ENCODE measurements around the gene SLC45A2.
"Not testable (repeated sequence)": the region's sequence is repeated elsewhere in the genome, so short reads cannot be mapped to it uniquely, and the experiment has no call there.

Gene SLC45A2
- 0 to 0.13 reads per million in 2 donors for total RNA-seq

GRCh38 chr5:33984671-33985124, at the start of gene SLC45A2:
Gene SLC45A2 (minus strand): TSS chr5:33984693. CDS start chr5:33984583, 110 bp downstream.
- no peak for DNase-seq

GRCh38 chr5:34031966-34032365, 47.5 kb upstream of the SLC45A2 start:
- no peak for DNase-seq

GRCh38 chr5:34031117-34031516, 46.6 kb upstream of the SLC45A2 start:
- DNase-seq = no peak

- not testable (repeated sequence) for DNase-seq
These were observed 46.1 kb upstream of the SLC45A2 start for GRCh38 chr5:34030585-34030984.

GRCh38 chr5:34030048-34030447, 45.6 kb upstream of the SLC45A2 start:
- DNase-seq = no peak

DNA sequence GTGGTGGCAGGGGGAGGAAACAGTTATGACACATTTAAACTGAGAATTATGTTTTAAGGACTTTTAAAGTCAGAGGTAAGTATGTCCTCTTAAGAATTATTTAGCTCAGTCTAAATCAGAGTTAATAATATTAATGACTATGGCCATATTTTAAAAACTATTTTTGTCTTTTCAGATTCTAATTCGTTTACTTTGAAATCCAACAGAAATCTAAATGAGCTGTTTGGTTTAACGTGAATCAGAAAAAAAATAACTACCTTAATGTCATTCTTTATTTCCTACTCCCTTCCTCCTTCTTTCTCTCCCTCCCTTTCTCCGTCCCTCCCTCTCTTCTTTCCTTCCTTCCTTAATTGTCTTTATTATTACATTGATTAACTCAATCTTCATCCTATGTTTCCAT, 43.9 kb upstream of the SLC45A2 start:
- no peak for DNase-seq

GRCh38 chr5:34026089-34026761, 41.7 kb upstream of the SLC45A2 start:
- DNase-seq = no peak

- no peak for DNase-seq
These were observed 37.7 kb upstream of the SLC45A2 start for GRCh38 chr5:34022121-34022705.

DNA sequence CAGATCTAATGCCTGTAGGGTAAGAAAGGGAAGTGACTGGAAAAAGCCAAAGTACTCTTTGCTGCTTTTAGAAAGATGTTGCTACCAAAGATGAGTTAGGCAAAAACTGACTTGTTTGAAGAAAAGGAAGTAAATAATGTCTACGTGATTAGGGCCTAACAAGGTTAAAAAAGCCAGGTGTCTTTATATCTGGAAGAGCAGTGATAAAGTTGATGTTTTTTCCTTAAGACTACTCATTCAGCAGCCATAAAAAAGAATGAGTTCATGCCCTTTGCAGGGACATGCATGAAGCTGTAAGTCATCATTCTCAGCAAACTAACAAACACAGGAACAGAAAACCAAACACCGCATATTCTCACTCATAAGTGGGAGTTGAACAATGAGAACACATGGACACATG, 36.8 kb upstream of the SLC45A2 start:
- DNase-seq = no peak

- no peak for DNase-seq
These were observed 36.2 kb upstream of the SLC45A2 start for GRCh38 chr5:34020726-34021125.

DNA sequence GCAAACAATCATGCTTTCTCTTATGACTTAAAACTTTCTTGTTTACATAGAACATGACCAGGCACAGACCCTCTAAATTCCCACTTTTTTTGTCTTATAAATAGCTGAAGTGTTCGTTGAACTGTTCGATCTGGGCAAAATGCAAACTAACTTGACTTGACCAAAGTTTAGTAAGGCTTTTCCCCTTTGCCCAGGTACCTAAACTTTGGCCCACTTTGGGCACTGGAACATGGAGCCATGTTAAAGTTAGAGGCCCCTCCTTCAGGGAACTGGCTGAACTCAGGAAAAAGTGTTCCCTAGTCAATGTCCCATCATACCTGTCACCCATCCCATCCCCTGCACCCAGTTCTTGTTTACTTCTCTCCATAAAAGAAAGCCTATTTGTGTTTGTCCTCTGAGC, 32.8 kb upstream of the SLC45A2 start:
- DNase-seq = no peak

- no peak for DNase-seq
These were observed 32.3 kb upstream of the SLC45A2 start for GRCh38 chr5:34016750-34017149.

DNA sequence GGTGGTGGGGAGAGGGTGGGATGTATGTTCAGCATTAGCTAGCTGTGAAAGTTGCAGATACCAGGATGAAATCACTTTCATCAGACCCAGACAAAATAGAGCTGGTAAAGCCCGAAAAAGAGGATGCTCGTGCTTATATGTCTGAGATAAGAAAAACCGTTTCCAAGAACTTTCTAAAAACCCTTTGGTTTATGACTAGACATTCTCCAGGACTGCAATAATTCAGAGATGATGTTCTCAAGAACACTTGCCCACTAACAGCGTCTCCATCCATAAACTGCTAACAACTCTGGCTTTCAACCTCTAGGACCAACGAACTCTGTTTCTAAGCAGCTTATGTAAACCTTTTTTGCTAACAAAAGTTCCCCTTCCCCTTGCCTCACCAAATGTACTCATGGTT, 31.7 kb upstream of the SLC45A2 start:
- no peak for DNase-seq

GRCh38 chr5:34015120-34015822, 30.8 kb upstream of the SLC45A2 start:
- DNase-seq = no peak

- DNase-seq = no peak
These were observed 30.1 kb upstream of the SLC45A2 start for GRCh38 chr5:34014626-34015025.

GRCh38 chr5:34013547-34013946, 29.1 kb upstream of the SLC45A2 start:
- DNase-seq = no peak

GRCh38 chr5:34012791-34013190, 28.3 kb upstream of the SLC45A2 start:
- DNase-seq = no peak

DNA sequence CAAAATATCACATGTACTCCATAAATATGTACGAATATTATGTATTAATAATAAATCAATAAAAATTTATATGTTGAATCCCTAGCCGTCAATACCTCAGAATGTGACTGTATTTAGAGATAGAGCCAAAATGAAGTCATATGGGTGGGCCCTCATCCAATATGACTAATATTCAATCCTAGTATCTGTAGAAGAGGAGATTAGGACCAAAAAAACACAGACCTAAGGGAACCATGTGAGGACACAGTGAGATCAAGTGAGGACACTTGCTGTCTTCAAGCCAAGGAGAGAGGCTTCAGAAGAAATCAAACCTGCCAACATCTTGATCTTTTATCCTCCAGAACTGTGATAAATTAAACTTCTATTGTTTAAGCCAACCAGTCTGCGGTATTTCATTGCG, 27.0 kb upstream of the SLC45A2 start:
- DNase-seq = no peak

DNA sequence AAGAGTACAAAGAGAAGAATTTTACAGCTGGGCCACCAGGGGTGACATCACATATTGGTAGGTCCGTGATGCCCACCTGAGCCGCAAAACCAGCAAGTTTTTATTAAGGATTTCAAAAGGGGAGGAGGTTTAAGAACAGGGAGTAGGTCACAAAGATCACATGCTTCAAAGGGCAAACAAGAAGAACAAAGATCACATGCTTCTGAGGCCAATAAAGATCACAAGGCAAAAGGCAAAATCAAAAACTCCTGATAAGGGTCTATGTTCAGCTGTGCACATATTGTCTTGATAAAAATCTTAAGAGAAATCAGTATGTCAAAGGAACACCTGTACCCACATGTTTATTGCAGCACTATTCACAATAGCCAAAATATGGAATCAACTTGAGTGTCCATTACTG, 25.7 kb upstream of the SLC45A2 start:
- not testable (repeated sequence) for DNase-seq

DNA sequence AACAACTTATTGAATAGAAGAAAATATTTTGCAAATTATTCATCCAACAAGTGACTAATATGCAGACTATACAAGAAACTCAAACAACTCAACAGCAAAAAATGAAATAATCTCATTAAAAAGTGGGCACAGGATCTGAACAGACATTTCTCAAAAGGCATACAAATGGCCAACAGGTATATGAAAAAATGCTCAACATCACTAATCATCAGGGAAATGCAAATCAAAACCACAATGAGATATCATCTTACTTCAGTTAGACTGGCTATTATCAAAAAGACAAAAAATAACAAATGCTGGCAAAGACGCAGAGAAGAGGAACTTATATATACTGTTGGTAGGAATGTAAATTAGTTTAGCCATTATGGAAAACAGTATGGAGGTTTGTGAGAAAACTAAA, 25.1 kb upstream of the SLC45A2 start:
- DNase-seq = no peak

- DNase-seq = no peak
These were observed 24.3 kb upstream of the SLC45A2 start for GRCh38 chr5:34008802-34009201.

DNA sequence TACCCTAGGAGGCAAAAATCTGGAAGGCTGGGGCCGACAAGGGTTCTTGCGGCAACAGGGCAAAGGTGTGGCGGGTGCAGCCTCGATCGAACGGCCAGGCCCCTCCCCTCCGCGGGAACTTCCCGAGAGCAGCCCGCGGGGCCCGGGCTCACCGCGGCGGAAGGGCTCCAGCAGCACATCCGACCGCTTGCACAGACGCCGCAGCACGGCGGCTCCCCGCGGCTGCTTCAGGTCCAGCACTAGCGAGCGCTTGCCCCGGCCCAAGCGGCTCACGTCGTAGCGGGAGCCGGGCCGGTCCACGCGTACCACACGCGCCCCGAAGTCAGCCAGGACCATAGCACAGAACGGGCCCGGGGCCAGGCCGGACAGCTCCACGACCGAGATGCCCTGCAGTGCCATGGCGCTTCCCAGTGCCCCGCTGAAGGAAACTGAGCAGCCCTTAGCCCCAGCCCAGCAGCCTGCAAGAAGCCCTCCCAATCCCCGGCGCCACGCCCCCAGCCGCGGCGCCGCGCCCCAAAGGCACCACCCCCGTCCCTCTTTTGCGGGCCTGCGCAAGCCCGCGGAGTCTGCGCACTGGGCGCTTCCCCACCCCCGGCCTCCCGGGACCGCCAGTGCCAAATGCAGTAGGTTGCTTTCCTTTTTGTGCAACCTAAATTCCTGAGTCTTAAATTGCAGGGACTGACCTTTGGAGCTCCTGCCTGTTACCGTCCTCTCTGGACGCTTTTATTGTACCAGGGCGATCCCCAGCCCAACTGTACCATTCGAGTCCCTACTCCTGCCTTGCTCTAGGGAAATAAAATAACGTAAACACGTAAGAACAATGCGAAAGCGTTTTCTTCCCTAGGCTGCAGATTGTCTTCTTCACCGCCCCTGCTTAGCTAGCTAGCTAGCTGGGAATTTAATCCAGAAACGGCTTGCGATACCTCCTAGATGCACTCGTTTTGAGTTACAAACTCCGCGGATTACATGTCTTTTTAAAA, 23.4 kb upstream of the SLC45A2 start, which contains the start of gene AMACR:
AMACR (minus strand) TSS at position 430 of the 980 bp plus-strand sequence; CDS start at position 399, 31 bp downstream.
- DNase-seq = peak; percentile 90

DNA sequence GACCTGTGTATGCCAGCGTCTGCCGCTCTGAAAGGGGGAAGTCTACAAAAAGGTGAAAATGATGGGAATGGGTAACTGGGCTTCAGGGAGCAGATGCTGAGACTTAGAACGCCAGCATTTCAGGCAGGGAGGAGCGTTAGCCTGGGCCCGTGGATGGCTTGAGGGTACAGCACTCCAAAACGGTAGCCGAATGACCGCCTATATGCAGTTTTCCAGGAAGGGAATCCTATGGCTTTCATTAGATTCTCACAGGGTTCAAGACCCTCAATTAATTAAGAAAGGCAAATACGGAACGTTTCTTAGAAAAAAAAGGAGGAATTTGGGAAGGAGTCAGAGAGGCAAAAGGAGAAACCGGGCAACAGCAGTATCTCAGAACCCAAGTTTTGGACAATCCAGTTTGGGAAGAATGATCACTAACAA, 22.7 kb upstream of the SLC45A2 start:
- no peak for DNase-seq

Measured in activated gamma-delta T cell (primary cell).